Fibroblast of skin of right quadriceps (primary cell): ENCODE measurements around the gene IL9.

Experiments used
- DNase-seq: peaks from one replicate; pipeline ENCODE4 v3.0.0-alpha.2; 2013

Gene IL9

DNA sequence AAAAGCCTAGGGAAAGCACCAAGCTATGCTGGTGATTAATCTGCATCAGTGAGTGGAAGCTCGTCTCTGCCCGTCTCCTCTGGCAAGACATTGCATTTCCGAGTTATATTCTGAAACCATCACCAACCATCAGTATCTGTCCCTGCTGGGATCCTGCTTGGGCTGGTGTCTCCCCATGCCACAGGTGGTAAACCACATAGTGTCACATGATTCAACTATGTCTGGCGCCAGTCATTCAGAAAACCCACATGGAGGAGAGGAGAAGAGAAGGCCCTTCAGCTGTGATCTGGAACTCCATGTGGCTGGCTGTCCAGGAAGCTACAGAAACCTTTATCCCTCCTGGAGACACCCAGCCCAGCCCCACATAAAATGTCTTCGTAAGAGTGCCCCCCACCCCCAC, 4.8 kb downstream of the IL9 start:
- DNase-seq: no peak

DNA sequence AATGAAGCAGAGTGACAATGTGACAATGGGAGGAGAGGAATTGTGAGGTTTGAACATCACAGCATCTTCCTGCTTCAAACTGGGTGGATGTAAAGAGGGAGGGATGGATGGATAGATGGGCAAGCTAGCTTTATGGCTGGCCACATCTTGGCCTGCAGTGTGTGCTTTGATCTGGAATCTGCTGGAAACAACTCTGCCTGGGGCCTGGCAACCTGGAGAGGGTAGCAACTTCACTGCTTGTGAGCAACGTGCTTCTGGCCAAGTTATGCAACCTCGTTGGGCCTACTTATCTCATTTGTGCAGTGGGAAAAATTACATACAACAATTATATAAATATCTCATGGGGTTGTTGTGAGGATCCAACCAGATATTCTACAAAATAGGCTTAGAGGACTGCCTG, 5.3 kb downstream of the IL9 start:
- DNase-seq: no peak

DNA sequence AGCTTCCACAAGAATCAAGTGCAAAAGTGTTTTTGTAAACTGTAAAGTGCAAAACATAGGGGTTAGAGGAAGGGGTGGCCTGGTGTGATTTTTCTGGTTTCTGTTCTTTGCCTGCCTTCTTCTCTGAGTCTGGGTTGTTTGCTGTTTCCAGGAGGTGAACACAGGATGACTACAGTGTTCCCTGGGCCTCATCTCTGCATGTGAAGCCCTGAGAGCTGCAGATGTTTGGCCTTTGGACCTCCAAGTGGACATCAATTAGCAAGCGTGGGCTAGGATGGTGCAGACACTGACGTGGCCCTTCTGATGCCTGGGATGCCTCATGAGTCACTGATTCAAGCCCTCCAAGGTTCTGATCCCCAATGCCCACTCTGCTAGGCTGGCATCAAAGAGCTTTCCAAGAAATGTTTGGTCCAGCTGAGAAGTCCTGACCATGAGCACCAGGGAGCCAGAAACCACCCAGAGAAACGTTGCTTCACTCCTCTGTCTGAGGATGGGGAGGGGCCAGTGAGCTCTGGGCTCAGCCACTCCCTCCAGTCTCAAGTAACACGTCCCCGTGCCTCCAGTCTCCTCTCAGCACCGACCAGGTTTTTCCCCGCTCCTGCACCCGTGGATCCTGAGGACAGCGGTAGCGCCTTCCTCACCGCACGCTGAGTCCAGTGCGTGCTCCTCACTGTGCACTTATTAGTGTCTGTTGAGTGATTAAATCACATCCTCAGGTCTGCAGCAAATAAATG, 7.6 kb downstream of the IL9 start:
- DNase-seq: peak; percentile 24

DNA sequence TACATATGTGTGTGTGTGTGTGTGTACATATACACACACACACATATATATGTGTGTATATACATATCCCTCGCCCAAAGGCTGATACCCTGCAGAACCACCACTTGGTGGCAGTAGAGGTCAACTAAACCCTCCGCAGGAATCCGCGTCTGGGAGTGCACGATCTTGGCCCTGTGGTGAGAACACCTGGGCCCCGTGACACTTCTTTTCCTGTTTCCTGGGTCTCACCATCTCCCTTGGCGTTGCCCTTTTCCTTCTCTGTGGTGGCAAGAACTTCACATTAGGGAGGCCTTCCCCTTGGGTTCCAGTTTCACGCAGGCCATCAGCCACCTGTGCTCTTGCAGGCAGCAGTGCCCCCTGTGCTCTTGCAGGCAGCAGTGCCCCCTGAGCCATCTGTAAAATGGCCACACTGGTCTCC, 8.2 kb downstream of the IL9 start:
- DNase-seq: peak; percentile 66

DNA sequence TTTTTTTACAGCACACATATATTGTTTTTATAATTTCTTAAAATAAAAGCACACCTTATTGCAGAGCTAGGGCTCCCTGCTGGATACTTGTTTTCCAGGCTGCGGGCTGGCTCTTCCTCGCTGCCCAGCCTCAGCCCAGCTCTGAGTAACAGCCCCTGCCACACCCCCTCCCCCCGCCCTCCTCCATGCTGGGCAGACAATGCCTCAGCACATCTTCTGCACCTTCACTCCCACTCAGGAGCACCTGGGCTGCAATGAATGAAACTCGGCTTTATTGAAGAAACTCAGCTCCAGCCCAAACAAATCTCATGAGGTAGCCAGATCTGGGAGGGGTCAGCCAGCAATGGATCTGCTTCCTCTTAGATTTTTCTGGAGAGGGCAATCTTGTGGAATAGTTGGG, 9.5 kb downstream of the IL9 start:
- DNase-seq: no peak

DNA sequence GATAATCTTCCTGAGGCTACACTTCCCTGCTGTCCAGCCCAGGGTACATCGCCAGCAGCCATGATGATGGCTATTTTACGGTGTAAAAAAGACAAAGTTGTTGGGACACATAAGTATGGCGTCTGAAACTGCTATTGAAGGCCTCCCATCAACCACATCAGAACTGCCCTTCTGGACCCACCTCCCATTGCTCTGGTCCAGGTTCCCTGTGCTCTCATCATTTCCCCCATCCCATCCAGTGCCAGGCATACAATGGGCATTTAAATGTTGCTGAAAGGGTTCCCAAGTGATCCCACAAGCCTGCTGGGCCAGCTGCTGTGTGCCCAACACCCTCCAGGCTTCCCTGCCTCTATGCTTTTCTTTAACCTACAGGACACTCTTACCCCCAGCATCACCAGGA, 10.6 kb downstream of the IL9 start:
- DNase-seq: no peak

DNA sequence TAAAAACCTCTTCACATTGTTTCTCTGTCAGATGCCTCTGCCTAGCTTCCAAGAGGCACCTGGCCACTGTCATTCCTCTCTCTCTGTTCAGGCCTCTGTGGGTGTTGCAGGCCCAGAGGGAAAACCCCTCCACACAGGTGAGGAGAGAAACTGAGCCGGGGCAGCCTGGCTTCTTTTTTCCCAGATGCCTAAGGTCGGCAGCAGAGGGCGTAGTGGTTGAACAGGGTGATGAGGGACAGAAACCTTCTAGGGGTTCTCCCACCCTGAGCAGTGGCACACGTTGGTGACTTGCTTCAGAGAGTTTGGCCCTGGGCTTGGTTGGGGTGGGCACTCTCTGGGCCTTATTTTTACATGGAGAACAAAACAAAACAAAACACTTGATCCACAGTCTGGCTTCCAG, 12.2 kb downstream of the IL9 start:
- DNase-seq: no peak

DNA sequence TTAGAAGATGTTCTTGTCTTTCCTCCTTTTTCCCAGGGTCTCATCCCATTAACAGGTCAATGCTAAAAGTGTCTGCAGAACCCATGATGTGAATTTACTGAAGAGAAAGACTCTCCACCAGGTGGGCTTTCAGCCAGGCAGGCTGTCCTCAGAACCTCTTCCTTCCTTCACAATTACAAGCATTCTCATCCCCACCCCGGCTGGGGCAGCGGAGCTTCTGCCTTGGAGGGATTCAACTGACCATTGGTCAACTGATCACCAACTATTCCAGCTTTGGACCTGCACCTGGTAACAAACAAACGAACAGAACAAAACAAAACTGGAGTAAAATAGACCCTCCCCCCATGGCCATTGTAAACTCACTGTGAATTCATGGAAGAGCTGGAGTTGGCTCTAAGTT, 12.6 kb downstream of the IL9 start:
- no peak for DNase-seq

DNA sequence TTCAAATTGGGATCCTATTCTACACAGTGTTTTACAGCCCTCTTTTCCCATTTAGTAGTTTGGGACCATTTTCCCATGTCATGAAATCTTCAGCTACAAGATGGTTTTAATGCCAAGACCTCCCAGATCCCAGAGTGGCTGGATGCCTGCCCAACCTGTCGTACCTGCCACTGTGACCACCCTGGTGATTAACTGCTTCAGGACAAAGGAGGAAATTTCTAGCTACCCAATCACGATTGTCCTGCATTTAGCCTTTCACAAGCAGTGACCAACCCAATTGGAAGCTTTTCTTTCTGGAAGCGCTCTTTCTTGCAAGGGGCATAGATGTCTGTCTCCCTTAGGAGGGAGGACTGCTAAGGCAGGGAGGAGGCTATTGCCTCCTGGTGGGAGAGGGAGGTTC, 13.8 kb downstream of the IL9 start:
- no peak for DNase-seq

DNA sequence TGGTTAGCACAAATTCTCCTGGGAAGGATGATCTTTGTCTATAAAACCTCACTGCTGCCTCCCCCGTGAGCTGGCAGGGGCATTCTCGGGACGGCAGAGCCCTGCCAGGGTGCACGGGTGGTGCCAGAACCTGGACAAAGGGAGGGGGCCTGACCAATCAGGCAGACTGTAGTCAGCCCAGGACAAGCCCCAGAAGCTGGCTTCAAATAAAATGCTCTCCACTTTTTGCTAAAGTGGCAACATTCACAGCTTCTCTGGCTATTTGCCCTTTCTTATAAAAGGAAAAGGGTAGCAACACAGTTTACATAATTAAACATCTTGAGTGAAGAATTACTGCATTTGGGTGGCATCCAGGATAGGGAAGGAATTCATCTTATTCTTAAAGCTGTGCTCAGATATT, 14.4 kb downstream of the IL9 start:
- no peak for DNase-seq

DNA sequence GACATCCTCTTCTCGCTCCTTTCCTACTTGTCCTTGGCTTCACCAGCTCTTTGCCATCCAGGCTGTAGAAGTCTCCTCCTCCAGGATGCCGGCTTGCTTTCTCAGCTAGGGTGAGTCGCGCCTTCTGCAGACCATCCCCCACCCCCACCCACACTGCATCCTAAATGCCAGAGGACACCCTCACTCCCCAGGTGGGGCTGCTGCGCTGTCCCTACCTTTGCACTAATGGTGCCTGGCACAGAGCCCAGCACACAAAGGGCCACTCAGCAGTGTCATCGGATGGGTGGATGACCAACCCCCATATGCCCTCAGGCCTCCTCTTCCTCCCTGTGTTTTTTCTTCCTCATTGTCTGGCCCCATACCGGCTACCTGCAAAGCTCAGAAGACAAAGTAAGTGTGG, 14.8 kb downstream of the IL9 start:
- no peak for DNase-seq

DNA sequence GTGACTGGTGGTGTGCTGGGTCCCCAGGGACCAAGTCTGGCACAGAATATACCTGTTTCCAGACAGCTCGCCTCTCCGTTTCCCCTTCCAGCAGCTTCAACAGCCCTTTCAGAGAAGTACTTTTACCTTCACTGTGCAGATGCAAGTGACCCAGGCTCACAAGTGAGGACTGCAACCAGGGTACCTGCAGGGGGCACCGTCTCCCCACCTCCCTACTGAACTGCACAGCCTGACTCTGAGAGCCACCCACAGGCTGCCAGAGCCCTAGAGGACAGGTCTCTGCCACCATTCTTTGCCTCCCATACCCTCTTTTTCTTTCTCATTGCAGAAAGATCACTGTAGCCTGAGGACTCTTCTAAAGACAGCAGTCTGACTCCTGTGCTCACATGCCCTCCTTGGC, 15.4 kb downstream of the IL9 start:
- no peak for DNase-seq

DNA sequence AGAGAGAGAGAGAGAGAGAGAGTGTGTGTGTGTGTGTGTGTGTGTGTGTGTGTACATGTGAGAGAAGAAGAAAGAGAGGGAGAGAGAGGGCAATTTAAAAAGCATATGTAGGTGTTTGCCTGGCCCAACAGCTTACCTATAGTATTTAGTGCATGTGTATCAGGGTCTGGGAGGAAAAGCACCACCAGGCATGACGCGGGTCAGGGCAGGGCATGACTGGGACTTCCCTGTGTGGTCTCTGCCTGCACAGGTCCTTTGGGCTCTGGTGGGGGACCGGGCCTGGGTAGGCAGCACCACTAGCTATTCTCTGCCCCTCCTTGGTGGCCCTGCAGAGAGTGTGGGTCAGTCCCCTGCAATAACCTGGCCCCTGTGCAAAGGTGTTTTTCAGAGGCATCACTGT, 16.1 kb downstream of the IL9 start:
- DNase-seq: no peak

DNA sequence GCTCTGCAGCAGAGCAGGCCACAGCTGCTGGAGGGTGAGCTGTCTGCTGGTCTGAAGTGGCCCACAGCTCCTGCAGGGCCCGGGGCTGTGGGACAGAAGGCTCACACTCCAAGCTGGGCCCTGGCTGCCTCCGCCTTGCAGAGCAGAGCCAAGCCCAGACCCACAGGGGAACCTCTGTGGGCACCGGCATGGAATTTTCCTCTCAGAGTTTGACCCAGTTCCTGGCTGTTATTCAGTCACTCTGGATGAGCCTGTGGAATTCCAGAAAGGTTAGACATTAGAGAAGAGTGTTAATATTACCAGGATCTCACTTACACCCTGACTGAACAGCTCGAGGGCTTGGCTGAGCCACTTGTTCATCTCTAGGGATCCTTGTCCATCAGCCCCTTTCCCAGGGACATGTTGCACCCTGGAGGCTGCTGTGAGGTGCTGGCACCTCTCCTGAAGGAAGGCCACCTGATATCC, 17.5 kb downstream of the IL9 start:
- no peak for DNase-seq

DNA sequence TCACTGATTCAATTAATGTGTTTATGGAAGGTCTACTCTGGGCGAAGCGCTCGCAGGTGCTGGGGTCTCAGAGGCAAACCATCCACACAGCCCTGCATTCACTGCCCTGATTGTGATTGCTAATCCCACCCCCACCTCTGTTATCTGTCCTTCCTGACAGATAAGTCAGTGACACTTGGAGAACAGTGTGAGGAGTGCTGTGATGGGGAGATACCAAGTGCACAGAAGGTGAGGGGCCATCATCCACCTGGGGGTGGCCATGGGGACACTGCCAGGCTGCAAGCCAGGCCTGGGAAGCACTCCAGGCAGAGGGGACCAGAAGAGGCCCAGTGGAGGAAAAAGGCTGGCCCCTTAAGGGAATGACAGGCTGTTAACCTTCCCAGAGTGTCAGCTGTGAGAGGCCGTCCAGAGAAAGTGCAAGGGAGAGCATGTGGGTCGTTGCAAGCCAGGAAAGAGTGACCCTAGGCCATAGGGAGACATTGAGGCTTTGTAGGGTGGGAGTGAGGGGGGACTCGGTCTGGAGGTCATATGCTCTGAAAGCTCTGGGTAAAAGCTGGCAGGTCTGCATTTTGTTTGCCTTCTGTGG, 18.0 kb downstream of the IL9 start:
- no peak for DNase-seq

DNA sequence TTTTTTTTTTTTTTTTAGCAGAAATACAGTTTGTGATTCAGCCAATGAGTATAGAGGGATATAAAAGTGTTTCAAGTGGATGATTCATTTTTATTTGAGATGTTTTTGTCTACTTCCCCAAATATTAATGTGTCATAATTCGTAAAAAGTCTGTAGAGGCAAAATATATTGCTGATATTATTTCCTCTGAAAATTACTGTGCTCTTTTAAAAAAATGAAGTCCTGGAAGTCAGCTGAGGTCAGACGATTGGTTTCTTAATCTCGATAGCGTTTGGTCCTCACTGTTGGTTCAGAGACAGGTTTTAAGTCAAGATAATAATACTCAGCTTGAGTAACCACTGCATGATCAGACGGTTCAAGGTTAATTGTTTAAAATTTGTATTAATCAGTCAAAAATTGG, 19.5 kb downstream of the IL9 start:
- no peak for DNase-seq

DNA sequence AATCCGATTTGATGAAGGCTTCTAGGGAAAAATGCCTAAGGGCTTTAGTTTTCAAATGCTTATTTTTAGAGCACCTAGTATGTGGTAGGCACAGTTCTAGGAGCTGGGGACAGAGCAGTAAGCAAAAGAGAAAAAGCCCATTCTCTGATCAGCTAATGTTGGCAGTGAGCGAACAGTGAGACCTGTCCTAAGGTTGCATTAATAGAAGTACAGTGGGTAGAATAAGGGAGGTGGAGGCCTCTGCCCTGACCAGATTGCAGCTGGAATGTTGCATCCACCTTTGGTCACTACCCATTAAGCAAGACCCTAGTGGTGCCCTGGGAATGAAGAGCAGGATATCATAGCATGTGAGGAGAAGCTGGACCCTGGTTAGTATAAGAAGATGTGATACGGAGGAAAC, 20.1 kb downstream of the IL9 start:
- DNase-seq: no peak

DNA sequence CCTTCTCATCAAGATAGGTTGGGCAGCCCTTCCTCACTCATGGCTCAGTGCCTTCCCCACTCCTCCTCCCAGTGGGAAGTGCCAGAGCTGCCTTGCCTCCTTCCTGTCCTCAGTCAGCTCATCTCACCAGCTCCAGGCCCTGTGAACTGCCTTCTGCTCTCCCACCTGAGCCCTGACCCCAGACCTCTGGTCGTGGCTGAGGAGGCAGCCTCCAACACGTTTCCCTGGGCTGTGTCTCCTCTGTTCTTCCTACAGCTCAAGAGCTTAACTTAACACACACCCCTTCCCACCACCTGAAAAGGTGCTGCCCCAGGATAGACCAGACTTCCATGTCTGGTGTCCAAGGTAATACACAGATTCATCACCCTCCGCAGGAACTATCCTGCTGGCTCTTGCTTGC, 21.2 kb downstream of the IL9 start:
- no peak for DNase-seq

DNA sequence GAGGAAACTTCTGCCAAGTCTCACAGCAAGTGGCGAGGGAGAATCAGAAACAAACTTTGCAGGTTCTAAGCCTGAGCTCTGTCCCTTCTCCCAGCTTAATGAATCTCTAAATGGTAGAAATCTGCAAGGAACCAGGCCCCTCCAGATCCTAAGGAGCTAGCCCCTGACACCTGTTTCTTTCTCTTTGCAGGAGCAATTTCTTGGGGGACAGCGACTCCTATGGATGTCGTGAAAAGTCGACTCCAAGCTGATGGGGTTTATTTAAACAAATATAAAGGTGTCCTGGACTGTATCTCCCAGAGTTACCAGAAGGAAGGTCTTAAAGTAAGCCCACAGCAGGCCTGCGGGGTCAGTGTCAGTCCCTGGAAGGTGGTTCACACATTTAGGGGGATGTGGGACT, 21.8 kb downstream of the IL9 start:
- DNase-seq: no peak

DNA sequence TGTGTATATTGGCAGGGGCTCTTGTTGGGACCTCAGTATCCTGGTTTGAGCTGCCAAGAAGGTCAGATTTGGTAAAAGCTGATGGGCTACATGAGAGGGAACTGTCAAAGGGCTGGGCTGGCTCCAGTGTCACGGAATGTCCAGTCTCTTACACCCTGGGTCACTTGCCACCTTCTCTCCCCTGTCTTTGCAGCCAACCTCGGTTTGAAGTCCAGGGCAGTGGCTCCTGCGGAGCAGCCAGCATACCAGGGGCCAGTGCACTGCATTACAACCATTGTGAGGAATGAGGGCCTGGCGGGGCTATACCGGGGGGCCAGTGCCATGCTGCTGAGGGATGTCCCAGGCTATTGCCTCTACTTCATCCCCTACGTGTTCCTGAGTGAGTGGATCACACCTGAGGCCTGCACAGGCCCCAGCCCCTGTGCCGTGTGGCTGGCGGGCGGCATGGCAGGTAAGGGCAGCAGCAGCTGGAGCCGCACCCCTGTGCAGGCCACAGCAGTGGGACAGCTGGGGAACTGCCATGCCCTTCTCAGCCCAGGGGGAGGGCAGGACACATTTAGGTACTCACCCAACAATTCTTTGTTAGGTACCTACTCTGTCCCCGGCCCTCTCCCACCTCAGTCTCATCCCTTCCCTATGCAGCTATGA, 24.2 kb downstream of the IL9 start:
- no peak for DNase-seq

DNA sequence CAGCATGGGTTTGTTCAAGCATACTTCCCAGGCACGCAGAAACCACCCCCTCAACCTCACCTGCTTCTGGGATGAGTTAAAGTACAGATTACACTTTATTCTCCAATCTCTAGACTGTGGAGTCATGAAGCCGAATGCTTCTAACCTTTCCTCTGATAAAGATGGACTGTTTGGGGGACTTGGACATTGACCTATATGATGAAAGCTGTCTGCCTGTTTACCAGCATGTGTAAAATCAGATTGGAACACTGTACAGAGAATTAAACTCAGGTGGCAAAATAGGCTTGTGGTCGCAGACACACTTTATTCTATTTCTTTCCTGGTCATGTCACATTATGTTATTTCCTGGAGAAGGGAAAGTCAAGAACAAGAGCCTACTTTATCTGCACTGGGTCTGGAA, 25.7 kb downstream of the IL9 start:
- no peak for DNase-seq

DNA sequence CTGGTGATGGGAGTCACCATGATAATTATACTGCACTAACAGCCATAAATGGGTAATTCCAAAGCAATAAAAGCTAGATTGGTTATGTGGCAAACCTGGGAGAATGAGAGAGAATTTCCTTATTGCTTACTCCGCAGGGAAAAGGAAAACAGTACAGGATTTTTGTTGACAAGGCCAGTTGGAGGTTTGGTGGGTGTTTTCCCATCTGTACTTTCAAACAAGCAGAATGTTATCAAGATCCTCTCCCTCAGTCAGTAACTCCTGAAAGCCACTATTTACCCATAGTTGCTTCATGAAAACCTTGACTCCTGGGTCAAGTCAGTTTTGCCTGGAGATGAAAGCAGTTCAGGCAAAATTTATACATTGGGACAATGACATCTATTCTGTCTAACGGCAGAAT, 26.4 kb downstream of the IL9 start:
- no peak for DNase-seq

DNA sequence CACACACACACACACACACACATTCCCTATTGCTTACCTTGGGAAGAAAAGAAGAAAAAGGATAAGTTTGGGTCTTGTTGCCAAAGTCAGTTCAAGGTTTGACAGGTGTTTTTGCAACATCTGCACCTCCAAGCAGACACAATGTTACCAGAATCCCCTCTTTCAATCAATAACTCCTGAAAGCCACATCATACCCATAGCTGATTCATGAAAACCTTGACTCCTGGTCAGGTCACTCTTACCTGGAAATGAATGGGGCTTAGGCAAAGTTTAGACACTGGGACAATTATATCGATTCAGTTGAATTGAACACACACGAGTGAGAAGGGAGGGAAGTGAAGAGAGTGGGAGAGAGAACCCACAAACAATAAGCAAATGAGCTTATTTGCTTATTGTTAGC, 27.0 kb downstream of the IL9 start:
- DNase-seq: no peak

DNA sequence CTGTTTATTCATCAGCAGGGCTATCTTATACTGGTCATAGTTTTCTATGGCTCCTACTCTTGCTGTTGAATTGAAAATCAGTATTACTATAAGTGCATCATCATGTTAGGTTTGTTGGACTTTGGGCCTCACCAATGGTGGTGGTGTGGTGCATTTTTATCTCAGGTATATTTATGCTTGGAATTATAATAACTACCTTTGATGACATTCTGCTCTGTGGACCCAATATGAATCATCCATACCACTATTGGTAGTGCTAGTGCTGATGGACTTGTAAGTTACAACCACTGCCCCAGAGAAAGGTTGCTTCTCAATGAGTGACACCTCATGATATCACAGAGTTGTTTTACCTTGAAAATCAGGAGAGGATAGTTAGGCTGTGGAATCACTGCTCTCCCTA, 28.0 kb downstream of the IL9 start:
- DNase-seq: no peak

DNA sequence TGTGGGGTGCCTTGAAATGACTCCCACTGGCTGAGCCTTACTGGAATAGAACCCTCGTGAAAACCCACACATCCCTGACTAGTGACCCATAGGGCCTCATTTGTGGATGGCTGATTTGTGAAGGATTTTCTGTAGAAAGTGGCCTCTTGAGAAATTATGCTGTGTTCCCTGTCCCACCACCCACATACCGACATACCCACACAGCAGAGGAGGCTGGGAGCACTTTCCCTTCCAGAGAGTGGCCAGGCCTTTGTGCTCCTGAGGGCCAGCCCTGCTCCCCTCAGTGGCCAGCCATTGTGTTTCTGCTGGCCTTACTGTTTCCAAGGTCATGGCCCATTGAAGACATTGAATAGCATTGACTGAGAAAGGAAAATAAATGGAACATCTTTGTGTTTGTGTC, 29.6 kb downstream of the IL9 start:
- DNase-seq: no peak
